GM15510 (cell line): ENCODE results near the gene PECR.

Experiments used
- POLR2A ChIP-seq: IDR thresholded peaks from 3 replicates; pipeline ENCODE4 v1.6.1; 2011; ENCODE audit warnings: borderline replicate concordance; ENCODE audit not compliant: insufficient read length; ENCODE audit errors: extremely low read depth

PECR gene

DNA sequence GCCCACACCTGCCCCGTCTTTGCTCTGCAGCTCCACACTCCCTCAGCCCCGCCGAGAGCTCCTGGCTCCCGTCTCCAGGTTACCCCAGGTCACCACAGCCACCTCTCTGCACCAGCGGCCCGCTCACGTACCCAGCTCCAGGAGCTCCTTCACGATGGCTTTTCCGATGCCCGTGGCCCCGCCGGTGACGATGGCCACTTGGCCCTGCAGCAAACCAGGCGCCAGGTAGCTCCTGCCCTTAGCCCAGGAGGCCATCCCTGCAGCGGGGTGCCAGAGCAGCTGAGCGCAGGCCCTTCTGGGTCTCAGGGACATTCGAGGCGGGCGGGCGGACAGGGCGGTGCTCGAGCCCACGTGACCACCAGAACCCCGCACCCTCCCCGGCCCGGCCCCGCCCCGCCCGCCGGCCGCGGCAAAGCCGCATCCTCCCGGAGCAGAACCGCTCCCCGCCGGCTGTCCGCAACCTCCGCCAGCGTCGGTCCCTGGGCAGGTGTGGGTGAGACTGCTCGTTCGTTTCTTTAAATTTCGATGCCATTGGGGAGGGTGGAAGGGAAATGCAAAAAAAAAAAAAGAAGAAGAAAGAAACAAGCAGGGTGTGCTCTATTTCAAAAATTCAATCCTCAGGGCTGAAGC lies at the start of gene PECR, which contains the start of gene TMEM169:
Gene PECR (minus strand): TSS at position 323 of the 630 bp plus-strand sequence. CDS start 68 bp downstream, at position 255.
Gene TMEM169 (plus strand): TSS at position 433 of the 630 bp plus-strand sequence. CDS start 14,045 bp downstream, outside the sequence.
- peak; percentile 74 for TF ChIP-seq POLR2A

DNA sequence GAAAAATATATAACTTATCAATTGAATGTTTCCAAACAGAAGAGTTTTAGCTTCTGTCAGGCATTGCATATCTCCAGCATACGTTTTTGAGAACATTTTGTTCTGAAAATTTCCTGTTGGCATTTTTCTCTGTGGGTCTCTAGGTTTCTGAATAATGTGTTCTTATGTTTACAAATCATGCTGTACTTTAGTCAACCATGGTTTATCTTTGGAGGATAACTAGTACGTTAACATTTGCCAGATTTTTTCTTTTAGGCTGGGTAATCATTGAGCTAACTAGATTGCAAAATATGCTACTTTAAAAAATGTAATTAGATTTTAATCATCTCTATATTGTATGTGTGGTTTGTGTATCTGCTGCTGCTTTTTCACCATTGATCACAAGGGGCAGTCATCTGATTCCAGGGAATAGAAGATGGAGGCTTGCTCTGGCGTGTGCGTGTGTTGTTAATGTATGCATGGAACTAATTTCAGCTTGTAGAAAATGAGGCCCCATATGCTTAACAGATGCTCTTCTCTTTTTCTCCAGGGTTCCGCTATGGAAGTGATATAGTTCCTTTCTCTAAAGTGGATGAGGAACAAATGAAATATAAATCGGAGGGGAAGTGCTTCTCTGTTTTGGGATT lies 48.9 kb upstream of the PECR start:
- no peak for TF ChIP-seq POLR2A

DNA sequence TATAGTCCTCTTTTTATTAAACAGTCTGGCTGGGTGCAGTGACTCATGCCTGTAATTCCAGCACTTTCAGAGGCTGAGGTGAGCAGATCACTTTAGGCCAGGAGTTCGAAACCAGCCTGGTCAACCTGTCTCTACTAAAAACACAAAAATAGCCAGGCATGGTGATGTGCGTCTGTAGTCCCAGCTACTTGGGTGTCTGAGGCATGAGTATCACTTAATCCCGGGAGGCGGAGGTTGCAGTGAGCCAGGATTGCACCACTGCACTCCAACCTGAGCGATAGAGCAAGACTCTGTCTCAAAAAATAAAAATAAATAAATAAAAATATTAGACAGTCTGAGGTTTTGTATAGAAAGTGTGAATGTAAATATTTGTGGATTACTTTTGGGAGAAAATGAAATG lies 45.3 kb upstream of the PECR start:
- TF ChIP-seq POLR2A = no peak

DNA sequence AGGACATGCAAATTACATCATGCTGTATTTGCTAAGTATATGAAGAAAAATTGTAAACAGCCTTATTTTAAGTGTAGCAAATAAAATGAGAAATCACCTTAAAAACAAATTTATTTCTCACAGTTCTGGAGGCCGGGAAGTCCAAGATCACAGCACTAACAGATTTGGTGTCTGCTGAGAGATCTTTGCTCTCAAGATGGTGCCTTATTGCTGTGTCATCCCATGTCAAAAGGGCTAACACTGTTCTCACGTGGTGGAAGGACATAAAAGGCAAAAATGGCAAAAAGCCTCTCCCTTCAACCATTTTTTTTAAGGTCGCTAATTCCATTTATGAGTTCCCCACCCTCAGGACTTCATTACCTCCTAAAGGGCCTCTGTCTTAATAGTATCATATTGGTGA lies 39.6 kb upstream of the PECR start:
- TF ChIP-seq POLR2A = no peak

DNA sequence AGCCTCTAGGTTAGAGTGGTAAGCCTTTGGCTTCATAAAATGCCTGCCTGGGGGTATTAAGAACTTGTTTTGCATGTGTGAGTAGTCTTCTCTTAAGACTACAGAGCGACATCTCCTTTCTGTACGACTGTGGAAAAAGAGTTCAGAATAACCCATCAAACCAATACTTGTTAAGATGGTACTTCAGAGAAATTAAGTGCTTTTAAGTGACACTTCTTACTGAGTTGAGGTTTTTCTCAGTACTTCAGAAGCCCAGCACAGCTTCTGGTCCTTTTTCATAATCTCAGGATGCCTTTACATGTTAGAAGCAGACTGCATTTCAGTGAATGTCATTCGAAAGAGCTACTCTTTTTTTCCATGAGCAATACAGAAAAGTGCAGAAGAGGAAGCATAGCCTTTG lies 38.4 kb upstream of the PECR start:
- TF ChIP-seq POLR2A = no peak

DNA sequence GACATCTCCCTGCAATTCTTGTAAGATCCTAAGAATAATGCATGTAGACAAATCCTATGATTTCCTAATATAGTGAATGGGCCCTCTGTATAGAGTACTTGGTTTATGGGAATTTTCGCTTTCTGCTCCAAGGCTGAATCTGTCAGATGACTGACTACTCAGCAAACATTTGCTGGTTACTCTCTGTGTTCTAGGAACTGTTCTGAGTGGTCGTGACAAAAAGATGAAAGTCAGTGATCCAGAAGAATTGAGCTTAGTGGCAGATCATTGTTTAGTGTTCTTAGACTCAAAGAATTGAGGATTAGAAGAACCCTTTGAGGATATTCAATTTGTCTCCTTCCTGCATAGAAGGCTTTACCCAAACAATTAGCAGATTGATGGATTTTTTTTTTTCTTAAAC lies 37.5 kb upstream of the PECR start:
- TF ChIP-seq POLR2A = no peak

DNA sequence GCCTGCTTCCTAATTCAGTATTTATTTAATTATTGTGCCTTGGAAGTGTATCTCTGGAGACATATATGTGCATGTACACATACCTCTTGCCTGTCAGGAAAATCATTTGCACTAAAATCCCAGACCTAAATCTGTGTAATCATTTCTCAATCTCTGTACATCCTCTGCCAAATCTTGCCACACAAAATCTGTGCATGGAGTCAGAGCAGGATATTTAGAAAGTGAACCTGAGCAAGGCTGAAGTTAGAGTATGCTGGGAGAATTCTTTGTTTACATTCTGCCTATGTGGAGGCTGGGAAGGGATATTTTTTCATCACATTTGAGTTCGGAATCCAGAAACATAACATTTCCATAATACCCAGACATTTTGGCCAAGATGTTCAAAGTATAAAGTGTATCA lies 36.9 kb upstream of the PECR start:
- TF ChIP-seq POLR2A = no peak

DNA sequence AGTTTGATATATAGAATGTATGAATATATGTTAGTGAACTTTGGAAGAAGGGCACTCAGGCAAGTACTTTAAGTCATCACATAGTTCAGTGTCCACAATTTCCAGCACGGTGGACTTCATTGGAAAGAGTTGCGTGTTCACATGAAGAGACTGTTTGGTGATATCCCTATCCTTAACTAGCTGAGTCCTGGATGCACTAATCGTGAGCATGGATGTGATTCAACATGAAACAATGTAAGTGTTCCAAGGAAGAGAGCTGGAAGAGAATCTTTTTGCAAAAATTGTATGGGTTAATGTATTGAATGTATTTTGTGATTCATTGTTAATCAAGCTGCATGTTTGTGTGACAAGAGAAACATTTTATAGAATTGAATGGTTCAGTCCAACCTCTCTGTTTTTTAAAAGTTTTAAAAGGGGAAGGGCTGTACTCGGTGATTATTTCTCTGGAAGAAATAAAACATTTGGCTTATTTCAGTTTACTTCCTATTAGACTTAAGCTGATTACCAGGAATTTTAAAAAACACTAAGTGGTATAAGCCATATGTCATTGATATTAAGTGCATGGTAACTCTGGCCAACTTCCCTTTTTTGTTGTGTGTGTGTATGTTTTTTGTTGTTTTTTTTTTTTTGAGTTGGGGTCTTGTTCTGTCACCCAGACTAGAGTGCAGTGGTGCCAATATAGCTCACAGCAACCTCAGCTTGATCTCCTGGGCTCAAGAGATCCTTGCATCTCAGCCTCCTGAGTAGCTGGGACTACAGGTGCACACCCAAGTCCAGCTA lies 36.1 kb upstream of the PECR start:
- no peak for TF ChIP-seq POLR2A

DNA sequence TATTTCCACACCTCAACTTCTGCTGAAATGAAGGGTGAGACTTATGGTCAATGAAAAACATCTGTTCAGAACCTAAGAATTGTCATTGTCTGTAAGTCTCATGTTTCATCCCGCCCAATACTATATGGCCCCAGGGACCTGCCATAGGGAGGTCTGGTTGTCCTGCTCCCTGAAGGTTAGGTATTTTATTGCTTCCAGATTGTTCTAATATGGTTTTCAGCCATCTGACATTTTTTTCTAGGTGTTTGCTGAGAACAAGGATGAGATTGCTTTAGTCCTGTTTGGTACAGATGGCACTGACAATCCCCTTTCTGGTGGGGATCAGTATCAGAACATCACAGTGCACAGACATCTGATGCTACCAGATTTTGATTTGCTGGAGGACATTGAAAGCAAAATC lies 34.8 kb upstream of the PECR start:
- no peak for TF ChIP-seq POLR2A

DNA sequence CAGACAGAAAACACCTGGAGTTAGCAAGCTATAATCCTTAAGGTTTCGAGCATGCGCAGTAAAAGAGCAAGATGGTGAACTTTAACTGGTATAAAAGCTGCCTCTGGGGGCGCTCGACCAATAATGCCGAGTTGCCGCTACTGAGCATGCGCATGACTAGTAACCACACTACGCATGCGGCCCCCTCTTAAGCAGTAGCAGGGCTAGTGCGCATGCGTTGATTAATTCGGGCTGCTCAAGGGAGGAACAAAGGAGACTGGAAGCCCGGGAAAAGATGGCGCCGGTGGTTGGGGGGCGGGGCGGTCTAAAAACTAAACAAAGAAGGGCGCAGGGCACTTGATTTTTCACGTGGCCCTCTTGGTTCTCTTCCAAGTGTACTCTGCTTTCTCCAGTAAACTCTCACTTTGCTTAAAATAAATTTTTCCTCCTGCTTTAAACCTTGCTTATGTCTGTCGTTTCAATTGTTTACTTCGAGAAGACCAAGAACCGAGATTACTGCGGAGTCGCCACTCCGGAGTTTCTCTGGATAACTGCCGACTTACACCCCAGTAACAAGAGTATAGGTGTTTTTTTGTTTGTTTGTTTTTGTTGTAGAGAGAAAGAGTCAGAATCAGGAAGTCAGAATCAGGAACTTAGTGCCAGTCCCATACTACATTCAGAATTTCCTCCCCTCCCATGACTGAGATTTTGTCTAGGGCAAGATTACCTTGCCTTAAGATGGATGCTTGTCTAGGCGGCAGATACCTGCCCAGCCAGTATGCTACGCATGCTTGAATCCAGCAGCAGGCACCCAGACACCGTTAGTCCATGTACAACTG lies 33.3 kb upstream of the PECR start:
- TF ChIP-seq POLR2A = peak; percentile 46

DNA sequence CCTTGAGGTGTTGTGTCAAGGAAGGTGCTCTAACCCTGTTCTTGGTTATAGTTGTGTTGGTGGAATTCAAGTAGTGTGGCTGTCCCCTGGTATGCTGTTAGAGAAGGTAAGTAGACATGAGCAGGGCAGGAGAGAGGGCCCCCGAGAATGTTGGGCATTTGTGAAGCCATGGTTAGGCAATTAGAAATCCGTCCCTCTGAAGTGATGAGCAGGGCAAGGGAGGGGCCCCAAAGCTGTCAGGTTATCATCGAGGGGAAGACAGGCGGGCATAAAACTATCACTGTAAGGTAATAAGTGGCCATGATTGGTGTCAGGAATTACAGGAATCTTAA lies 32.7 kb upstream of the PECR start:
- TF ChIP-seq POLR2A = no peak

DNA sequence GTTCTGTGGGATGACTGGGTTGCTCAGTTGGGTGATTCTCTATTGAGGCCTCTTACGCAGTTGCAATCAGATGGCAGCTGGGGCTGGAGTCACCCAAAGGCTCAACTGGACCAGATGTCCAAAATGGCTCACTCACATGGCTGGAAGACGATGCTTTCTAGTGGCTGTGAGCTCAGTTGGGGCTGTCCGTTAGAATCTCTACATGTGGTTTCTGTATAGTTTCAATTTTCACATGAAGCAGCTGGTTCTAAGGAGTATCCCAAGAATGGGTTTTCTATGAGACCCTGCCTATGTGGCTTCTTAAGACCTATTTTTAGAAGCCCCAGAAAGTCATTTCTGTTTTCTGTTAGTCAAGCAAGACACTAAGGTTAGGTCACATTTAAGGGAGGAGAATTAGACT lies 32.0 kb upstream of the PECR start:
- peak; percentile 27 for TF ChIP-seq POLR2A

DNA sequence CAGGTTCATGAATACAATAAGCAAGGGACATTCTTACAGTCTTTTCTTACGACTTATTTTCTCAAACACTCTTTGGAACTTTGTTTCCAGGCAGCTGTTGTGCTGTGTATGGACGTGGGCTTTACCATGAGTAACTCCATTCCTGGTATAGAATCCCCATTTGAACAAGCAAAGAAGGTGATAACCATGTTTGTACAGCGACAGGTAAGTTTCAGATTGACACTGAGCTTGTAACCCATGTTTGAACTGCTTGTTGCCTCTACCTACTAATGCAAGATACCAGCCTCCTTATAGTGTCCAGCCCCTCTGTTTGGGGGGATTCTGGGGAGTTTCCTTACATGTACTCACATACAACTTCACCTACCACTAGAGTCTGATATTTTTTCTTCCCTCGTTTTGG lies 31.3 kb upstream of the PECR start:
- no peak for TF ChIP-seq POLR2A

DNA sequence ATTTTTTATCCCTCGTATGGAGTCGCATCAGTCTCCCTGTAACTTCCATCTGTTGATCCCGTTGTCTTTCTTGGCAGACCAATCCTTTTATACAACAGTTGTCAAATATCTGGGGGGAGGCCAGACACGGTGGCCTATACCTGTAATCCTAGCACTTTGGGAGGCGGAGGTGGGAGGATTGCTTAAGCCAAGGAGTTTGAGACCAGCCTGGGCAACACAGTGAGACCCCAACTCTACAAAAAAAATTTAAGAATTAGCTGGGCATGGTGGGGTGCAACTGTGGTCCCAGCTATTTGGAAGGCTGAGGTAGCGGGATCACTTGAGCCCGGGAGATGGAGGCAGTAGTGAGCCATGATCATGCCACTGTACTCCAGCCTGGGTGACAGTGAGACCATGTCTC lies 29.5 kb upstream of the PECR start:
- TF ChIP-seq POLR2A = no peak

DNA sequence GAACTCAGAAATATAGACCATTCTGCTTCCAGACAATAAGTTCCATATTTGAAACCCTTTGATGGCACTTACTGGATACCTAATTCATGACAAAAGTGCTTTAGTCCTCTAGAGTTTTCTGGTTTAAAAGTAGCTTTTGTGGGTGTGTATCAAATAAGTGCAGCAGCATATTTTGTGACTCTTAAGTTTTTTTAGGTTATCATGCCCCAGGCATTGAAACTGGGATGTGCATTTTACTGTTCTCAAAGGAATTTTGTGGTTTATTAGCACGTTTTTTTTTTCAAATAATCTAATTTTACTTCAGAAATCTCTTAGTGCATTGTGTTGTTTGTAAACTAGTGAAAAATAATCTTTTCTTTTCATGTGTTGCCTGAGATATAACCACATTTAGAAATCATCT lies 29.0 kb upstream of the PECR start:
- TF ChIP-seq POLR2A = no peak
